Neural progenitor cell (in vitro differentiated cells): Measurements from ENCODE around the gene MYEOV.

Source experiments
- CTCF ChIP-seq: fragments of 200-600 bp; sonication (generic); IDR thresholded peaks from 2 replicates; pipeline ENCODE4 v1.5.1; 2017; ENCODE audit warnings: antibody characterized with exemption, mild to moderate bottlenecking
- EZH2 ChIP-seq: fragments of 200-600 bp; sonication (generic); IDR thresholded peaks from 2 replicates; pipeline ENCODE4 v1.6.1; 2017; ENCODE audit warnings: antibody characterized with exemption, mild to moderate bottlenecking, moderate library complexity
- EZH2phosphoT487 ChIP-seq: fragments of 200-600 bp; sonication (generic); IDR thresholded peaks from 2 replicates; pipeline ENCODE4 v1.6.1; 2017; ENCODE audit warnings: antibody characterized with exemption

GRCh38 chr11:69319255-69320106 is 25.5 kb downstream of the MYEOV start:
- TF ChIP-seq EZH2phosphoT487 (no peak), CTCF (no peak), EZH2 (no peak)
